ENCODE data around the gene FUT3.
"Not testable (repeated sequence)": the region's sequence is repeated elsewhere in the genome, so short reads cannot be mapped to it uniquely, and the experiment has no call there.

FUT3 gene

DNA sequence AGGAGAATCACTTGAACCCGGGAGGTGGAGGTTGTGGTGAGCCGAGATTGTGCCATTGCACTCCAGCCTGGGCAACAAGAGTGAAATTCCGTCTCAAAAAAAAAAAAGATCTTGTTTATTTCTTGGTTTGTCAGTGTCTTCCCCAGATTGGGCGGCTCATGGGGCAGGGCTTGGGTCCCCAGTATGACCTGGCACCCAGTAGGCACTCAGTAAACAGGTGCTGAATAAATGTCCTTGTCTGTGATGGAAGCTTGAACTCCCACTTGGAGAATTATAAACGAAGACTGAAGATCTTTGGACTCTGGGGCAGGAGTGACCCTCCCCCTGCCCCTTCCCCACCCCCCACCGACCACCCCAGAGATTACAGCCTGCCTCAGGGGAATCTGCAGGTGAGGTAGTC, 28.9 kb upstream of the FUT3 start:
- Histone ChIP-seq H4K20me1 (ENCODE audit: insufficient read depth, low read length, poor library complexity, severe bottlenecking) (no peaks in the 10 kb centered on the region), H3K79me2 (ENCODE audit: insufficient read depth, low read length) (no peaks in the 10 kb centered on the region), H2AFZ (ENCODE audit: low read length) (no peak overlapping the region)

GRCh38 chr19:5877882-5878281, 26.6 kb upstream of the FUT3 start:
- Histone ChIP-seq H3K4me3 (ENCODE audit: low read length, poor library complexity, severe bottlenecking) (no peak overlapping the region), H3K4me1 (ENCODE audit: insufficient read depth, low read length, poor library complexity, severe bottlenecking) (no peaks in the 10 kb centered on the region), H3K9me2 (replicated peaks; ENCODE audit: low read depth, low read length) (no peaks in the 10 kb centered on the region), H3K27me3 (ENCODE audit: insufficient read depth, low read length, poor library complexity, severe bottlenecking) (no peaks in the 10 kb centered on the region), H4K20me1 (ENCODE audit: insufficient read depth, low read length, poor library complexity, severe bottlenecking) (no peaks in the 10 kb centered on the region), H3K4me2 (ENCODE audit: low read depth, low read length, poor library complexity, severe bottlenecking) (no peak overlapping the region), H2AFZ (ENCODE audit: low read length) (no peak overlapping the region), H3K9me3 (ENCODE audit: insufficient read depth, low read depth, low read length) (no peaks in the 10 kb centered on the region), H3K9ac (ENCODE audit: low read depth, low read length, poor library complexity, severe bottlenecking) (no peak overlapping the region), H3K79me2 (ENCODE audit: insufficient read depth, low read length) (no peaks in the 10 kb centered on the region), H3K36me3 (ENCODE audit: insufficient read depth, low read length) (no peaks in the 10 kb centered on the region), H3F3A (ENCODE audit: low read depth) (no peaks in the 10 kb centered on the region)
- TF ChIP-seq, protein P1, sequence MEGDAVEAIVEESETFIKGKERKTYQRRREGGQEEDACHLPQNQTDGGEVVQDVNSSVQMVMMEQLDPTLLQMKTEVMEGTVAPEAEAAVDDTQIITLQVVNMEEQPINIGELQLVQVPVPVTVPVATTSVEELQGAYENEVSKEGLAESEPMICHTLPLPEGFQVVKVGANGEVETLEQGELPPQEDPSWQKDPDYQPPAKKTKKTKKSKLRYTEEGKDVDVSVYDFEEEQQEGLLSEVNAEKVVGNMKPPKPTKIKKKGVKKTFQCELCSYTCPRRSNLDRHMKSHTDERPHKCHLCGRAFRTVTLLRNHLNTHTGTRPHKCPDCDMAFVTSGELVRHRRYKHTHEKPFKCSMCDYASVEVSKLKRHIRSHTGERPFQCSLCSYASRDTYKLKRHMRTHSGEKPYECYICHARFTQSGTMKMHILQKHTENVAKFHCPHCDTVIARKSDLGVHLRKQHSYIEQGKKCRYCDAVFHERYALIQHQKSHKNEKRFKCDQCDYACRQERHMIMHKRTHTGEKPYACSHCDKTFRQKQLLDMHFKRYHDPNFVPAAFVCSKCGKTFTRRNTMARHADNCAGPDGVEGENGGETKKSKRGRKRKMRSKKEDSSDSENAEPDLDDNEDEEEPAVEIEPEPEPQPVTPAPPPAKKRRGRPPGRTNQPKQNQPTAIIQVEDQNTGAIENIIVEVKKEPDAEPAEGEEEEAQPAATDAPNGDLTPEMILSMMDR (conservative IDR thresholded peaks at IDR 0.05; ENCODE audit: low read length): no peak
- no peak for TF ChIP-seq EZH2phosphoT487 (IDR thresholded peaks at IDR 0.05; ENCODE audit: borderline replicate concordance)

More for the DNA sequence above, 28.9 kb upstream of the FUT3 start:
- no peaks in the 10 kb centered on the region for H3K36me3 ChIP-seq (ENCODE audit: insufficient read depth, low read length)
- H3K27me3 ChIP-seq (ENCODE audit: insufficient read depth, low read length, poor library complexity, severe bottlenecking): no peaks in the 10 kb centered on the region
- no peaks in the 10 kb centered on the region for H3K9me2 ChIP-seq (replicated peaks; ENCODE audit: low read depth, low read length)
- no peaks in the 10 kb centered on the region for H3F3A ChIP-seq (ENCODE audit: low read depth)
- H3K4me1 ChIP-seq (ENCODE audit: insufficient read depth, low read length, poor library complexity, severe bottlenecking): no peaks in the 10 kb centered on the region
- no peaks in the 10 kb centered on the region for H3K9me3 ChIP-seq (ENCODE audit: insufficient read depth, low read depth, low read length)
- TF ChIP-seq, protein P1 (conservative IDR thresholded peaks at IDR 0.05; ENCODE audit: low read length): no peak
- TF ChIP-seq EZH2phosphoT487 (IDR thresholded peaks at IDR 0.05; ENCODE audit: borderline replicate concordance): no peak
- no peak overlapping the region for H3K4me3 ChIP-seq (ENCODE audit: low read length, poor library complexity, severe bottlenecking)
- no peak overlapping the region for H3K4me2 ChIP-seq (ENCODE audit: low read depth, low read length, poor library complexity, severe bottlenecking)
- H3K9ac ChIP-seq (ENCODE audit: low read depth, low read length, poor library complexity, severe bottlenecking): no peak overlapping the region

GRCh38 chr19:5877427-5877826, 26.2 kb upstream of the FUT3 start:
- H3K36me3 ChIP-seq (ENCODE audit: insufficient read depth, low read length): no peaks in the 10 kb centered on the region
- no peaks in the 10 kb centered on the region for H3K4me1 ChIP-seq (ENCODE audit: insufficient read depth, low read length, poor library complexity, severe bottlenecking)
- no peaks in the 10 kb centered on the region for H3K27me3 ChIP-seq (ENCODE audit: insufficient read depth, low read length, poor library complexity, severe bottlenecking)

GRCh38 chr19:5874496-5874895, 23.2 kb upstream of the FUT3 start:
- not testable (repeated sequence) for H3K4me1 ChIP-seq (ENCODE audit: insufficient read depth, low read length, poor library complexity, severe bottlenecking); H3K9ac ChIP-seq (ENCODE audit: low read depth, low read length, poor library complexity, severe bottlenecking); H3K36me3 ChIP-seq (ENCODE audit: insufficient read depth, low read length); H3K4me2 ChIP-seq (ENCODE audit: low read depth, low read length, poor library complexity, severe bottlenecking); H3K9me2 ChIP-seq (replicated peaks; ENCODE audit: low read depth, low read length); H3K79me2 ChIP-seq (ENCODE audit: insufficient read depth, low read length); H2AFZ ChIP-seq (ENCODE audit: low read length); H4K20me1 ChIP-seq (ENCODE audit: insufficient read depth, low read length, poor library complexity, severe bottlenecking); H3K4me3 ChIP-seq (ENCODE audit: low read length, poor library complexity, severe bottlenecking); H3K9me3 ChIP-seq (ENCODE audit: insufficient read depth, low read depth, low read length); H3K27me3 ChIP-seq (ENCODE audit: insufficient read depth, low read length, poor library complexity, severe bottlenecking); H3F3A ChIP-seq (ENCODE audit: low read depth)

More at GRCh38 chr19:5877427-5877826, 26.2 kb upstream of the FUT3 start:
- Histone ChIP-seq H3K9me2 (replicated peaks; ENCODE audit: low read depth, low read length) (no peaks in the 10 kb centered on the region), H3K79me2 (ENCODE audit: insufficient read depth, low read length) (no peaks in the 10 kb centered on the region), H3K9ac (ENCODE audit: low read depth, low read length, poor library complexity, severe bottlenecking) (no peak overlapping the region), H3K4me2 (ENCODE audit: low read depth, low read length, poor library complexity, severe bottlenecking) (no peak overlapping the region), H3F3A (ENCODE audit: low read depth) (no peaks in the 10 kb centered on the region), H2AFZ (ENCODE audit: low read length) (no peak overlapping the region), H4K20me1 (ENCODE audit: insufficient read depth, low read length, poor library complexity, severe bottlenecking) (no peaks in the 10 kb centered on the region), H3K9me3 (ENCODE audit: insufficient read depth, low read depth, low read length) (no peaks in the 10 kb centered on the region), H3K4me3 (ENCODE audit: low read length, poor library complexity, severe bottlenecking) (no peak overlapping the region)
- no peak for TF ChIP-seq EZH2phosphoT487 (IDR thresholded peaks at IDR 0.05; ENCODE audit: borderline replicate concordance)
- TF ChIP-seq, protein P1 (conservative IDR thresholded peaks at IDR 0.05; ENCODE audit: low read length): no peak
